HG02610 (cell line): ENCODE data around the gene CRPPA.
"Not testable (repeated sequence)": the region's sequence is repeated elsewhere in the genome, so short reads cannot be mapped to it uniquely, and the experiment has no call there.

Source experiments
- ATAC-seq: cut with Tn5 transposase; IDR thresholded peaks from one replicate; pipeline ENCODE4 v1.9.1; 2021; ENCODE audit warnings: mild to moderate bottlenecking, moderate library complexity; ENCODE audit not compliant: unreplicated experiment

Gene CRPPA

DNA sequence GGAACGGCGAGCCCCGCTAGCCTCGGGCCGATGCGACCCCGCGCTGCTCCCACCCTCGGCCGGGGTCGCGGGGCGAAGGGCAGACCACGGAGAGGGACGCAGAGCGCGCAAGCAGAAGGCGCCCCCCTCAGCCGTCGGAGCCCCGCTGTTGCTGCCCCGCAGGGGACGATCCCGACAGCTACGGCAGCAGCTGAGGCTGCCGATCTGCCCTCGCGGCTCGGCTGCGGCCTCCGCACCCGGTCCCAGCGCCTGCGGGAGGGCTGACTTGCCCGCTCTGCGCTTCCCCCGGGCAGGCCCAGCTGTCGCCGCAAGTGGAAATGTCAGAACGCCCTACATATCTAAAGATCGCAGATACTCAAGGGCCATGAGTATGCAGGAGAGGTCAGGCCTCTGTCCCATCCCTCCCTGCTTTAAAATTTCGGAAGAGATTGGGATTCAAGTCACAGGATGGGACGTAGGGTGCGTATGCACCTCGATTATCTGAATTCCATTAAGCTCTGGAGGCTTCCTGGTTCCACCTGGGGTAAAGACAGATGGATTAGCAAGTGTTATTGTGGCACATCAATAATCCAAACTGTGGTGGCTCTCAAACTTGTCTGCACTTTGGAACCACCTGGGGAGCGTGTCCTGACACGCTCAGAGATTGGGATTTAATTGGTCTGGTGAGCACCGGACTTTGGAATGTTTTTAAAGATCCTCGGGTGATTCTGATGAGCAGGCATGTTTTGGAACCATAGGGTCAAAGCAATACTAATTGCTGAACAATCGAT, at the start of gene CRPPA:
Gene CRPPA (minus strand): TSS at position 206 of the 770 bp plus-strand sequence. CDS start 216 bp downstream, outside the sequence.
- ATAC-seq: peak; percentile 29

DNA sequence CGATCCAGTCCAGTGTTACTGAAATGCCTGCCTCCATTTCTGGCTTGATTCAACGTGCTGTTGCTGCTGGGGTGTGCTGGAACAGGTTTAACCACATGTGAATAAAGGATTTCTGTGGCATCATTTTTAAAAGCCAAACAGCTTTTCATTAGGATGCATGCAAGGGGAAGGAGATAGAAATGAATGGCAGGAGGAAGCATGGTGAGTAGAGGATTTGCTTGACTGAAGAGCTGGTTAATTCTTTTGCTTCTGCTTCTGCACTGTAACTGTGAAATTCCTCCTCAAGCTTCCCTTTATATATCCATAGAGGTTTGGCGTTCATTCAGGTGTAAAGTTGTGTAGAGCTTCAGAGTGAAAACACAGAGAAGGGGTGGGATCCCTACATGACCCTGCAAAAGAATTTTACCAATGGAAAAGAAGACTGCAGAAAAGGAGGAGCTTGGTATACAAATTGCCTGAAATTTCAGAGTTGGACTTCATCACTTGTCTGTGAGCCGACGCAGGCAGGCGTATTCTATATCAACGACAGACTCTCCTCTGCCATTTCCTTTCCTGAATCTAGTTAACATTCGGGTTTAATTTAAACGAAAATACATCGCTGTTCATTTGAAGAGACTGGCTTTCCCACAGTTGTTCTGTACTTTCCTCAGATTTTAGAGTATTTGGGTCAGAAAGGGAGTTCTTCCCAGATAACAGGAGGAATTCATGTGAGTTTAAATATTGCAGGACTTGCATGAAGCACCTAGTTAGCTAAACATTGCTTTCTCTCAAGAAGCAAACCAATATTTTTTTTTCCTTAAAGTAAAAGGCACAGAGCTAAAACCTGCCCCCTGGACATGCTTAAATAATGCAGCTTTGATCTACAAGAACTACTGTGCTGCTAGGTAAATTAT, 44.4 kb upstream of the CRPPA start, which contains the start of gene SOSTDC1:
Gene SOSTDC1 (minus strand): TSS at position 270 of the 893 bp plus-strand sequence. CDS start 70 bp downstream, at position 200.
- ATAC-seq: no peak

DNA sequence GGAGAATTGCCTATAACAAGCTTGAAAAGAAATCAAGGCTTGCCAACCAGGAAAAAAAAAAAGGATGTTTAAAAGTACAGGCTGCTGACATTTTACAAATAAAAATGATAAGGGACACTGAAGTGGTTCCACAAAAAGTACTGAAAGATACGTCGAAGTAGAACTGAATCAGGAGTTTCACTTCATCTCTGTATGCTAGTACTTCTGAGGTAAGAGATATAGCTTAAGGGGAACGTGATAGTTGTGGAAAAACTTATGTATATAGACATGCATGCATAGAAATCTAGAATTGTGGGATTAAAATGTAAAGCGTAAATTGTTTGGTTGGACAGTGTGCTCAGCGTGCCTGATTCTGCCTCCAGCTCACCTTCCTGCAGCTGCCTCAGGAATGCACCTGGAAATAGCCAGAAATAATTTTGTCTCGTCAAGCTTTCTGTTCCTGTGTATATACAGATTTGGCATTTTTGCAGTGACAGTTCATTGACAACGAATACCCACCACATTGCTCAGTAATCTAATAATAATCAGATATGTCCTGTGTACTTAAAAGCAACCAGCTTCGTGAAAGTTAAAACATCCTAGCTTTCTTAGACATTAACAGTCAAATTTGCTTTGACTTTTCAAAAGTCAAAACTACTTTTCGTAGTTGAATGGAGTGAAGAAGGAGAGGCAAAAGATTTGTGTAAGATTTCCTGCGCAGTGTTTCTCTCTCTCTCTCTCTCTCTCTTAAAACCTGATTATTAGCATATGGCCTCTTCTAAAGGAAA, 42.8 kb upstream of the CRPPA start:
- ATAC-seq: no peak

DNA sequence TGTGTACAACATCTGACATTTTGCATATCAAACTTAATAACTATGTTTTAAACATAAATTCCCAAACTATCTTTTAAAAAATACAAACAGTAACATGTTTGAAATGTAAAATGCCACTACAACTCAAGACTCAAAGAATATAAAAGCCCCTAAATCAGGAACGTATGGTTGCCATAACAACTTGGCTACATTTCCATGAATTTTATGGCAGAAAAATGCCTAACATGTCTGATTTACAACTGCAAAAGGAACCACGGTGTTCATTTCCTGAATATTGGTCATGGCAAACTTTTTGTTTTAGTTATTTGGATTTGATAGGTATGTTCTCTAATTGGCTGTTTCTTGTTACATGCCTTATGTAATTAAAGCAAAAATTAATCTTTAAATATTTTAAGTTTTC, 42.2 kb upstream of the CRPPA start:
- ATAC-seq: no peak

DNA sequence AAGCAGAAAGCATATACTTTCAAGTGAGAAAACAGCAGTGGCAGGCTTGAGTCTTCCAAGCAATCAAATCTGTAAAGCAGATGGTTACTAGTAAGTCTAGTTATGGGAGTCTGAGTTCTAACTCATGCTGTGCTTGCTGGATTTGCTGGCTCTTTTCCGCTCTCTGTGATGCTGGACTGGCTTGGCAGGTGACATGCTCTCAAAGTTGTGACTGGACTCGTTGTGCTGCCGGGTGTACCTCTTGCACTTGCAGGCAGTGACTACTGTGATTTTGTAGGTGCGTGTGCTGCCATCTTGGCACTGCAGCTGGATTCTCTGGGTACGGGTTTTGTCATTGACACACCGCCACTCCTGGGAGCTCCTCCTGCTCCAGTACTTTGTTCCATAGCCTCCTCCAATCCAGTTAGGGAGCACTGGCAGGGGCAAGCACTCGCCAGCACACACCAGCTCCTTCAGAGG, 41.1 kb upstream of the CRPPA start:
- ATAC-seq: no peak

DNA sequence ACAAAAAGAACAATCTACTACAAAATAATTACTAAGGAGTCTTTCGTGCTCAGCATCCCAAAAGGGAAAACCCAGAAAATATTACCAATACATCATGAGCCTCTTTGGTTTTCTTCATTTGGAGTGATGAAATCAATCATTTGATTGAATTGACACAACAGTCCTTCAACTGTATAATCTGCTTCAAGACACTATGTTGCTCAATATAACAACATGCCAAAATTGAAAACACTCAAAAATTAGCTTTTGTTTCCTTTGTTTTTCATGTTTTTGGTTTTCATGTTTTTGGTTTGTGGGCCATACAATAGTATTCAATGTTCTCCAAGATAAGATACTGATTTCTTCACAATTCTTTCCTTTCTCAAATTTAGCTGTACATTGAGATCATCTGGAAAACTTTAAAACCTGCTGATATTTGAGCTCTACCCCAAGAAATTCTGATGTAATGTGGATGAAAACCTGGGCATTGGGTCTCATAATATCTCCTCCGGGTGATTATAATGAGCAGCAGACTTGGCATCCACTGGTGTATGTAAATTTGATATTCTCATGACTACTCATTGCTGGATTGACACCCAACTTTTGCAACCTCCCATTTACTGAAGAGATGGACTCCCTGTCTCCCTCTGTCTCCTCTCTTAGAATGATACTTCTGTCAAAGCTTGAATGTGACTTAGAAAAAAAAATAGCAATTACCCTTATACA, 39.6 kb upstream of the CRPPA start:
- no peak for ATAC-seq

DNA sequence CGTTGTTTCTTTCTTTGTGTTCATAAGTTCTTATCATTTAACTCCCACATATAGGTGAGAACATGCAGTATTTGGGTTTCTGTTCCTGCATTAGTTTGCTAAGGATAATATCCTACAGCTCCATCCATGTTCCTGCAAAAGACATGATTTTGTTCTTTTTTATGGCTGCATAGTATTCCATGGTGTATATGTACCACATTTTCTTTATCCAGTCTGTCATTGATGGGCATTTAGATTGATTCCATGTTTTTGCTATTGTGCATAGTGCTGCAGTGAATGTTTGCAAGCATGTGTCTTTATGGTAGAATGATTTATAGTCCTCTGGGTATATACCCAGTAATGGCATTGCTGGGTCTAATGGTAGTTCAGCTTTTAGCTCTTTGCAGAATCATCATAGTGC, 35.0 kb upstream of the CRPPA start:
- not testable (repeated sequence) for ATAC-seq

DNA sequence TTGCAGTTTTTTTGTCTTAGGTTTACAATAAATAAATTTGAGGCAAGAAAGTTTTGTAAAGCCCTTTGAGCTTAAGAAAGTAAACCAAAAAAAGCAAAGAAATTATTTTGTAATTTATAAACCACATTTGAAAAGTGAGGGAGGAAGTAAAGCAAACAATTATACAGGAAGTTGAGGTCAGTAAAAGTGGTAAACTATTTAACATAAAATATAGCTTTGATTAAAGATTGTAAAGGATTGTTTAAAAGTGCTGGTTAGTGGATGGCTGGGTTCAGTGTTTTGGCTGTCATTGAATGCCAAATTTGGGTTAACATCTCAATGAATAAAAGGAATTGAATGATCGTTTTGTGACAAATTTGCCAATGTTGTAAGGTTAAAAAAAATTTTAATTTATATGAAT, 34.3 kb upstream of the CRPPA start:
- no peak for ATAC-seq

DNA sequence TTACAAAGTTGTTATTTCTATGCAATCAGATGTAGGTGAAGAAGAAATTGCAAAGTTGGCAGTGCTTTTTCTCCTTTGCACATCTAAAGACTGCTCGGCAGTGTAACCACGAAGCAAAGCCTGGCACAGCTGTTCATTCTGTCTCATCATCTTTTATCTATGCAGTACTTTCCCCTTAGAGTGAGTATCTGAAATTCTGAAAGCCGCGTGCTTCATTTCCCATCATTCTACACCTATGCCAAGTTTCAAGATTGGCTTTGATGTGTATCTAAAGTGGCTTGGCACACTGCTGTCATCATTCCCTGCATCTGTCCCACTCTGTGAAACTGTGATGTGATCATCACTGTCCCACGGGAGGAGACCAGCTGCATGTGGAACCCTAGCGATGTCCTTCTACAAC, 29.0 kb upstream of the CRPPA start:
- ATAC-seq: no peak

DNA sequence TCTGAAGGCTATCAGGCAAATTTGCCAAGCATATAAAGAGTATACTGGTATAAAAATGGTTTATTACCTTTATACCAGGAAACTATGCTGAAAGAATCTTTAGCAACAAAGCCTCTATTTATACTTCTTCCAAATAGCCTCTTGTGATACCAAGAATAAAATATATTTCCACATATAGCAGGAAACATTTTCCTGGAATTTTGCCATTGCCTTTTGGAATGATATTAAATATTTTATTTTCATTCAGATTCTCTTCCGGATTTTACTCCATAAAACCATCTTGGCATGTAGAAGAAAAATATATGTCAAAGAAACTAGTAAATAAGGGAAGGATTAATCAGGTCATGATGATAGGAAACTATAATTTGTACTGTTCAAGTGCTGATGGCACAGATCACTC, 26.5 kb upstream of the CRPPA start:
- ATAC-seq: no peak

DNA sequence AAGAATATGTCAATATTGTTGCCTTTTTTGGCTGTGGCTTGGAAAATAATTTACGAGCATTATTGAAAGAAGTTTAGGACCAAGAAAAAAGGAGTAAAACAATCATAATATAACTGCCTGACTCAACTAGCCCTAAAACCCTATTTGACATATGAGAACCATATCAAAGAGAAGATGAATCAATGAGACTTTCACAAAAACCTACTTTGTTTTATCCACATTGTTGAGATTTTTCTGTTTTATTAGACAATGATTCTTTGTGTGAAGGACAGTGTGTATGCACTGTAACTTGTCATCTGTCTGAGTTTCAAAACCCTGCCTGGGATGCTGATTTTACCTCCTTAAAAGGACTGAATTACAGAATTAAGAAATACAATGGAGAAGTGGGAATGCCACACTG, 25.2 kb upstream of the CRPPA start:
- ATAC-seq: no peak

DNA sequence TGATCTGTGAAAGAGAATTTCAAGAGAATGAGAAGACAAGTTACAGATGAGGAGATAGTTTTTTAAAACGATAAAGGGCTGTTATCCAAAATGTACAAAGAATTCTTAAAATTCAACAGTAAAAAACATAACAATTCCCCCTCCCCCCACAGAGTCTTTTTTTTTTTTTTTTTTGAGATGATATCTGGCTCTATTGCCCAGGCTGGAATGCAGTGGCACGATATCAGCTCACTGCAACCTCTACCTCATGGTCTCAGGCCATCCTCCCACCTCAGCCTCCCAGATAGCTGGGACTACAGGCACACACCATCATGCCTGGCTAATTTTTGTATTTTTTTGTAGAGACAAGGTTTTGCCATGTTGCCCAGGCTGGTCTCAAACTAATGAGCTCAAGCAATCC, 22.5 kb upstream of the CRPPA start:
- not testable (repeated sequence) for ATAC-seq

DNA sequence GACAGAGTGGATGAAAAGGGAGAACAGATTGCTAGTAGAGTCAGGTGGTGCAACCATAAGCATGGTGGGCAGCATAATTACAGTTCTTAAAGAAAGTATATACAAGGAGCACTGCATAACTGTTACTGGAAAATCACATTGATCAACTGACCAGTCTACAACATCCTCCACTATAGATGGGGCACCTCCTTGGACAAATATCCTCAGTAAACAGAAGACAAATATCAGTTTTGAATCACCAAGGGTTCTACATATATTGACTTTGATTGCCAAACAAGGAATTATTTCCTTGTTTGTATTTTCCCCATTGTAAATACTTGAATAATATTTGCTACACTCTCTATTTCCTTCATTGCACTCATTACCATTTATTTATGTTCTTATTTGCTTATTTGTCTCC, 17.6 kb upstream of the CRPPA start:
- no peak for ATAC-seq

DNA sequence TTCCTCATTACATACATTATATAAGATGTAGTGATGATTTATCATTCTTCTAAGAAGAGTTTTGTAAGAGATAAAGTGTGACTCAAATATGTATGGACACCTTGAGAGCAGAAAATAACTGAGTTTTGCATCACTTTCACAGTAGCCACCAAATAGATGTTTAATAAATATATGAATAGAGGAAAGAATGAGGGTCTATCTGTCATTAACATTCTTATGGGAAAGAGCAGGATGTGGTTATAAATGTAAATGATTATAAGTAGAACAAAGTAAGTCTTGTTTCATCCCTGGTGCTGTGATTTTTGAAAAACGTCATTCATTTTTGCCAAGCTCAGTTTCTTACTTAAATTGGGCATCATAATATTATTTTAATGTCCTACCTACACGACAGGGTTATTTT, 15.0 kb upstream of the CRPPA start:
- ATAC-seq: no peak

DNA sequence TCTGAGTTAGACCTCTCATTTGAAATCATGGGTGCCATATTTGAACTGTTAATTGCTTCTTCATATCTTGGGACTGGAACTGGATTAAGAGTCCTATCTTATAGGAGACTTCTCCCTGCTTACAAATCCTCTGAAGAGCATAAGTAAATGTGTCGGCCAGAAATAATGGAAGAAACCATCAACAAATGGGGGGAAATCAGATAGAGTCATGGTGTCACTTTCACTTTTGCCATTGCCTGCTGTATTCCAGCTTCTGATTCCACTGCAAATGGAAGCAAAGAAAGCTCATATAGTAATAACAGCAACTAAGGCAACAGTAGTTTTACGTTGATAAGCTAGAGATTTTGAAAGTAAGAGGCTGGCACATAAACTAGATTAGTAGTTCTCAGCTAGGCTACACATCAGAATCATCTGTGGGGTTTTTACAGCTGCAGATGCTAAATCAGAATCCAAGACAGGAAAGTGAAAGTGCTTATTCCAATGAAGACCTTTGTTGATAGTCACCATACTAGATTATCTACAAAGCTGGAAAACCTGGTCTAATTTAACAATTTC, 12.3 kb upstream of the CRPPA start:
- ATAC-seq: no peak

DNA sequence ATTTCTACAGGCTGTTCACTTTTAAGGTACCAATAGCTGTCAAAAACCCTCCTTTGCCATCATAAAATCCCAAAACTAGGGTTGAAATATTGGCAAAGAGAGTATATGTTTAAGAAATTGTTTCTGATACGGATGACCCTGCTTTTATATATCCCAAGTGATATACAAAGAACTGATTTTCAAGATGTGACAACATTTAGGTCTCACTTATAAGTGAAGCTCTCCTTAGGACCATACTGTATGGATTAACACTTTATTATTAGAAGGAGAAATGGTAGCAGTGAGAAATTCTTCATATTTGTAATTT, 11.0 kb upstream of the CRPPA start:
- no peak for ATAC-seq

DNA sequence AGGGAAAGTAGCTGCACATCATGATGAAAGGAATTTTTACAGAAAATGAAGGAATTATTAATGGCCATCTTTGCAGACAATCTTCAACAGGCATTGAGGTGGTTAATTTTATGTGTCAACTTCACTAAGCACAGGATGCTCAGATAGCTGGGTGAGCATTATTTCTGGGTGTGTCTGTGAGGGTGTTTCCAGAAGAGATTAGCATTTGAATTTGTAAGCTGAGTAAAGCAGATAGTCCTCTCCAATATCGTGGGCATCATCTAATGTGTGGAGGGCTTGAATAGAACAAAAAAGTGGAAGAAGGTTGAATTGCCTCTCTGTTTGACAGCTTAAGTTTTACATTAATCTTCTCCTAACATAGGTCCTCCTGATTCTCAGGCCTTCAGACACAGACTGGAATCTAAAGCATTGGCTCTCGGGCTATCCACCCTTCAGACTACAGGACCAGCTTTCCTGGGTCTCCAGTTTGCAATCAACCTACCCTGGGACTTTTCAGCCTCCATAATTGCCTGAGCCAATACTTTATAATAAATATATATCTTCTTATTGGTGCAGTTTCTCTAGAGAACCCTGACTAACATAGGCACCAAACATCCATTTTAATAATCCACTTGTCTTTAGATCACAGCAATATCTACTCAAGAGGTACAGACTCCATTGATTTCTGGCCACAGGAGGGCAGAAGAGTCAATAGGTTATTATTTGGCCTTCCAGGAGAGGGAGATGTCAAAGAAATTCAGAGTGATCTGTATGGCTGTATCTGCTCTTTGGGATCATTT, 10.5 kb upstream of the CRPPA start:
- ATAC-seq: peak; percentile 48

DNA sequence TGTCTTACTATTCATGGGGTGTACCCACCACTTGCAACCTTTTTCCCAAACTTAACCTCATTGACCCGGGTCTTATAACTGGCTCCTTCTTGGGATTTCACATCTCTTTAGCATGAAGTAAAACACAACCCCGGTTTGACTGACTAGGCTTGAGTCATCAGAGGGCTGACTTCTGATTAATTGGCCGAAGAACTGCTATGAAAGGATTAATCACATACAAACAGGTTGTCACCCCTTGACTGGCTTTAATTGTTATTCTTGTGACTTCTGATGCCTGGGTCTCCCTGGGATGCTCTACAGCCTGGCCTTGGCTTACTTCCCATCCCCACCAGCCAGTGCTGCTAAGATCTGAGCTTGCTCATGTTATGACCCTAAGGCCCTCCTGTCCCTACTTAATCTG, 8.8 kb upstream of the CRPPA start:
- ATAC-seq: no peak

DNA sequence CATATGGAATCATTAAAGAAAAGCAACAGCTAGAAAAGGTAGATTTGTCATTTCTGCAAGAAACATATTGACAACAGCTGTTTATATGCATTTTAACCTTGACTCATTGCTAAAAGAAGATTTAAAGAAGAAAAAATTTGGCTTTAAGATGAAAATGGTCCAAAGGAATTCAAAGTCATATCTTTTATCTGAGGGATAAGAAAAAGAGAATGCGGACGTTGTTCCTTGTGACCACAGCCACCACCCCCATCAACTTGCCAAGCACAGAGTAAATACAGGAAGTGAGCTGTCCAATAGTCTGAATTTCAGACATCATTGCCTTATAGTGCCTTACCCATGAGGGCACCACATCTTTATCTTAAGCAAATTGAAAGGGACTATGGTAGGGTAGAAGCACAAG, 7.3 kb upstream of the CRPPA start:
- no peak for ATAC-seq

DNA sequence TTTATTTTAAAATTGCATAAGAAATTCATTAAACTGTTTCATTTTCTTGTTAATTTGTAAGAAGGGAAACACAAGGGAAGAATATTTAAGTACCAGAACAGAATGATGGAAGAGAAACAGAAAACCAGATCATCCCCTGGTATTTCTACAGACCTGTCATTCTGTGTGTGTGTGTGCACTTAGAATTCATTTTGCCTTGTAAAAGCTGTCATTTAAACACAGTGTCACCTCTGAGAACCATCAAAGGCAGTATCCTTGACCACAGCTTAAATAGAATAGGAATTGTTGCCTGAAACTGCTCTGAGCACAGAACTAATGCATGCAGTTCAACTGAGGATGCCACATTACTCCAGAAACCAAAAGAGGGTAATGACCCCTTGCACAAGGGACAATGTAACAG, 6.8 kb upstream of the CRPPA start:
- ATAC-seq: no peak
